HepG2 (cell line): ENCODE data around the gene ANKRD44. TPM values are rescaled to one million over a fixed set of nuclear protein-coding genes. Genes with fewer than 3 reads are reported as not detected.

Source experiments
- ATAC-seq: fragments of 200-7000 bp; cut with Tn5 transposase; 3 replicates; pipeline ENCODE4 v1.9.1; 2020; ENCODE audit warnings: mild to moderate bottlenecking, moderate library complexity
- BruUV-seq: library from RNA; stranded (reverse); fragments of 400-500 nt; replicated peaks from 2 replicates; lab custom pipeline; 2021; lab: Mats Ljungman, UMichigan
- CTCF ChIA-PET: fragments of 300-600 bp; formaldehyde crosslinking; extraction: SDS; loops from one replicate; lab custom pipeline; 2021; ENCODE audit warnings: low total read pairs, inconsistent platforms, low intra/inter-chr PET ratio; lab: Yijun Ruan, JAX
- POLR2A ChIA-PET: fragments of 350-600 bp; sonication (Branson Sonifier 250); formaldehyde crosslinking; loops from one replicate; lab custom pipeline; 2020; ENCODE audit warnings: antibody characterized with exemption, inconsistent platforms; lab: Yijun Ruan, JAX
- DNase-seq: peaks from one replicate; pipeline ENCODE4 v3.0.0-alpha.2; 2015; ENCODE audit warnings: low spot score
- FAIRE-seq: peaks from 3 replicates; lab custom pipeline; 2011; peaks lifted over from hg19 to GRCh38; lab: Jason Lieb, UNC
- H2AFZ ChIP-seq: one replicate; pipeline ENCODE4 v1.6.1; 2011; ENCODE audit warnings: low read length, inconsistent platforms
- H3K27ac ChIP-seq: fragments of 300-600 bp; 3 replicates; pipeline ENCODE4 v1.8.0; 2011; ENCODE audit warnings: mixed run types, mild to moderate bottlenecking, mixed read lengths, low read length, inconsistent platforms; ENCODE audit not compliant: insufficient read depth; ENCODE audit errors: extremely low read length
- H3K27me3 ChIP-seq, 2 experiments: fragments of 200-600 bp in 1 of 2; 2 replicates in 1 of 2; 3 replicates in 1 of 2; pipeline versions ENCODE4 v1.6.0 to v1.8.0; 2011; ENCODE audit warnings: low read length in 2 of 2, mild to moderate bottlenecking in 2 of 2, moderate library complexity in 2 of 2, inconsistent platforms in 1 of 2; ENCODE audit not compliant: insufficient read depth in 2 of 2, control insufficient read depth in 1 of 2
- H3K36me3 ChIP-seq, 2 experiments: fragments of 200-600 bp in 1 of 2; replicated peaks in 1 of 2; 2 replicates in 1 of 2; 3 replicates in 1 of 2; pipeline versions ENCODE4 v1.5.1 to v1.8.0; 2011; ENCODE audit warnings: low read length in 2 of 2, inconsistent platforms in 1 of 2; ENCODE audit not compliant: insufficient read depth in 2 of 2, control insufficient read depth in 1 of 2
- H3K4me1 ChIP-seq: 2 replicates; pipeline ENCODE4 v1.5.1; 2012; ENCODE audit warnings: low read length, inconsistent platforms; ENCODE audit not compliant: insufficient read depth
- H3K4me2 ChIP-seq: 2 replicates; pipeline ENCODE4 v1.6.0; 2011; ENCODE audit warnings: low read depth, low read length, inconsistent platforms
- H3K4me3 ChIP-seq, 3 experiments: fragments of 200-600 bp in 1 of 3; sonication (generic), shearing (Covaris generic) in 1 of 3; replicated peaks in 1 of 3; 2 replicates each; pipeline ENCODE4 v1.5.1; 2011 to 2016; ENCODE audit warnings: low read length in 3 of 3, inconsistent platforms in 2 of 3, low read depth in 2 of 3, mild to moderate bottlenecking in 2 of 3, control low read depth in 1 of 3, mixed read lengths in 1 of 3; ENCODE audit not compliant: insufficient read depth in 1 of 3
- H3K79me2 ChIP-seq: one replicate; pipeline ENCODE4 v1.6.1; 2011; ENCODE audit warnings: low read length, inconsistent platforms; ENCODE audit not compliant: insufficient read depth
- H3K9ac ChIP-seq: 2 replicates; pipeline ENCODE4 v1.6.0; 2011; ENCODE audit warnings: mild to moderate bottlenecking, low read depth, low read length, inconsistent platforms; ENCODE audit not compliant: insufficient read depth
- H3K9me3 ChIP-seq: 2 replicates; pipeline ENCODE4 v1.5.1; 2012; ENCODE audit warnings: mild to moderate bottlenecking, low read length
- H4K20me1 ChIP-seq: 2 replicates; pipeline ENCODE4 v1.6.0; 2011; ENCODE audit warnings: inconsistent platforms, mild to moderate bottlenecking, low read length, moderate library complexity; ENCODE audit not compliant: insufficient read depth
- ASH2L ChIP-seq: fragments of 300-600, 200-600 bp; sonication (generic); IDR thresholded peaks from 2 replicates; pipeline ENCODE4 v1.7.0; 2017; ENCODE audit warnings: low read depth, mild to moderate bottlenecking, moderate library complexity, mixed read lengths, low read length; ENCODE audit not compliant: insufficient read length
- BRD4 ChIP-seq: sonication (generic); formaldehyde crosslinking; IDR thresholded peaks from 2 replicates; pipeline ENCODE4 v1.4.0; 2020; ENCODE audit warnings: missing genetic modification reagents
- CC2D1A ChIP-seq: sonication (generic); formaldehyde crosslinking; IDR thresholded peaks from 2 replicates; pipeline ENCODE4 v1.8.1; 2023; ENCODE audit warnings: mild to moderate bottlenecking, missing genetic modification reagents
- GATA4 ChIP-seq: sonication (generic); IDR thresholded peaks from 2 replicates; pipeline ENCODE4 v1.6.1; 2016; ENCODE audit warnings: antibody characterized with exemption, low read depth, borderline replicate concordance
- HMG20B ChIP-seq: conservative IDR thresholded peaks from 2 replicates; pipeline ENCODE4 v1.6.1; 2016; ENCODE audit warnings: missing genetic modification reagents, missing compliant biosample characterization
- HOMEZ ChIP-seq: IDR thresholded peaks from 2 replicates; pipeline ENCODE4 v1.6.1; 2016; ENCODE audit warnings: low read depth
- HOXA5 ChIP-seq: sonication (generic); formaldehyde crosslinking; IDR thresholded peaks from 2 replicates; pipeline ENCODE4 v1.4.0; 2020; ENCODE audit warnings: missing genetic modification reagents
- NR2F2 ChIP-seq: IDR thresholded peaks from 2 replicates; pipeline ENCODE4 v1.6.1; 2012; ENCODE audit warnings: low read depth, inconsistent platforms, borderline replicate concordance
- SMYD3 ChIP-seq: sonication (generic); formaldehyde crosslinking; IDR thresholded peaks from 2 replicates; pipeline ENCODE4 v1.8.1; 2023; ENCODE audit warnings: mild to moderate bottlenecking, missing genetic modification reagents
- SOX13 ChIP-seq, 3 experiments: fragments of 450-650 bp in 1 of 3; sonication (generic) in 1 of 3; formaldehyde crosslinking in 1 of 3; IDR thresholded peaks in 2 of 3; conservative IDR thresholded peaks in 1 of 3; 2 replicates each; pipeline versions ENCODE4 v1.5.0 to v1.6.1; 2016 to 2020; ENCODE audit warnings: antibody characterized with exemption in 1 of 3, mild to moderate bottlenecking in 1 of 3, missing compliant biosample characterization in 1 of 3, missing genetic modification reagents in 1 of 3, moderate library complexity in 1 of 3
- SOX6 ChIP-seq, 2 experiments: fragments of 450-650 bp in 1 of 2; sonication (generic) in 1 of 2; formaldehyde crosslinking in 1 of 2; IDR thresholded peaks; 2 replicates each; pipeline versions ENCODE4 v1.4.0 to v1.6.1; 2017 to 2020; ENCODE audit warnings: antibody characterized with exemption in 1 of 2, mild to moderate bottlenecking in 1 of 2, missing genetic modification reagents in 1 of 2
- TAF15 ChIP-seq: fragments of 200-400 bp; formaldehyde crosslinking; IDR thresholded peaks from one replicate; pipeline ENCODE4 v1.6.1; 2018; ENCODE audit warnings: mild to moderate bottlenecking, low read depth, low read length; ENCODE audit not compliant: poor library complexity, severe bottlenecking
- TBX2 ChIP-seq: sonication (generic); formaldehyde crosslinking; IDR thresholded peaks from 2 replicates; pipeline ENCODE4 v1.5.0; 2020; ENCODE audit warnings: missing genetic modification reagents, mild to moderate bottlenecking, borderline replicate concordance
- TIGD3 ChIP-seq: sonication (generic); formaldehyde crosslinking; IDR thresholded peaks from 2 replicates; pipeline ENCODE4 v1.5.1; 2020; ENCODE audit warnings: mild to moderate bottlenecking, missing genetic modification reagents, borderline replicate concordance
- ZBTB21 ChIP-seq: sonication (generic); formaldehyde crosslinking; IDR thresholded peaks from 2 replicates; pipeline ENCODE4 v1.4.0; 2020; ENCODE audit warnings: missing genetic modification reagents
- ZNF30 ChIP-seq: sonication (generic); formaldehyde crosslinking; IDR thresholded peaks from 2 replicates; pipeline ENCODE4 v1.5.0; 2020; ENCODE audit warnings: mild to moderate bottlenecking, missing genetic modification reagents
- ZNF574 ChIP-seq: sonication (generic); formaldehyde crosslinking; IDR thresholded peaks from 2 replicates; pipeline ENCODE4 v1.4.0; 2020; ENCODE audit warnings: missing genetic modification reagents
- ZNF576 ChIP-seq: sonication (generic); formaldehyde crosslinking; IDR thresholded peaks from 2 replicates; pipeline ENCODE4 v1.4.0; 2020; ENCODE audit warnings: mild to moderate bottlenecking, missing genetic modification reagents
- WGBS: methylation state at CpG from one replicate; pipeline ENCODE4 v1.1.6; 2017; ENCODE audit warnings: low lambda C conversion rate; 5-methylcytosine and 5-hydroxymethylcytosine counted together
- in situ Hi-C: cut with HindIII; loops from 2 replicates; pipeline ENCODE4 v1.10.0; 2017; ENCODE audit warnings: low pct_unique_long_range_greater_than_20kb; ENCODE audit not compliant: extremely low pct_ligation_motif_present
- intact Hi-C: fragments of 100-400 bp; cut with micrococcal nuclease; formaldehyde crosslinking; loops from one replicate; pipeline ENCODE4 v1.10.0; 2022; ENCODE audit not compliant: unreplicated experiment
- polyA plus RNA-seq, 8 experiments: library from polyadenylated mRNA; depleted of rRNA in 3 of 8; stranded (reverse) in 7 of 8; unstranded in 1 of 8; fragments of >200 nt; fragmentation: Illumina TruSeq in 4 of 8; extraction: Trizol in 4 of 8; gene quantifications; 2 replicates each; pipeline versions ENCODE4 v1.2.1 to v1.2.3, GENCODE V29; 2011 to 2016; ENCODE audit warnings: low read depth in 4 of 8, missing spikeins in 1 of 8, mixed read lengths in 1 of 8; ENCODE audit not compliant: insufficient read depth in 1 of 8
- total RNA-seq, 5 experiments: library from RNA; depleted of rRNA; stranded (reverse); fragments of >200 nt; fragmentation: Illumina TruSeq; extraction: Trizol; gene quantifications; 2 replicates each; pipeline ENCODE4 v1.2.3, GENCODE V29; 2016; ENCODE audit warnings: low read depth in 1 of 5

Gene ANKRD44
- total and polyA plus RNA-seq, 2 of the 13 experiments (the other 11 are each of a cell fraction or from before 2014, with no cell fraction given) = 0.04 to 0.11 TPM

- ATAC-seq (no peak), DNase-seq (no peak), FAIRE-seq (no peak)
- POLR2A ChIA-PET = no interaction called here
- 0% methylated on average over 1 of the region's 2 CpGs for whole genome bisulfite sequencing
- intact Hi-C loops (no loop called here), in situ Hi-C loops (loop anchor here (10.0 kb wide), 1 partner anchor 578 kb away; no protein-coding TSS in a partner anchor)
- no peaks in the 10 kb centered on the region for H3K4me1 ChIP-seq
- no peaks in the 10 kb centered on the region for H4K20me1 ChIP-seq
- CTCF ChIA-PET = no interaction called here
- no peak overlapping the region for H3K9ac ChIP-seq
- H3K4me3 ChIP-seq = no peak overlapping the region
- H3K36me3 ChIP-seq = no peaks in the 10 kb centered on the region; a peak in 1 of 5 replicates
- BruUV-seq = no TSS peak
- TF ChIP-seq HMG20B (CRISPR knock-in tag) (no peak), ZNF576 (no peak), ZNF574 (CRISPR knock-in tag) (no peak), BRD4 (CRISPR knock-in tag) (no peak), SOX13 (IDR thresholded peaks at IDR 0.05) (no peak), SOX13 (CRISPR knock-in tag; conservative IDR thresholded peaks at IDR 0.05 in 1 of 2, IDR thresholded peaks at IDR 0.05 in 1 of 2) (no peak), SOX6 (IDR thresholded peaks at IDR 0.05) (no peak), SOX6 (CRISPR knock-in tag; IDR thresholded peaks at IDR 0.05) (no peak), TBX2 (CRISPR knock-in tag) (no peak), TAF15 (no peak), NR2F2 (no peak), TIGD3 (CRISPR knock-in tag) (no peak), ZBTB21 (CRISPR knock-in tag) (no peak), HOXA5 (no peak), SMYD3 (CRISPR knock-in tag) (no peak), CC2D1A (CRISPR knock-in tag) (no peak), HOMEZ (CRISPR knock-in tag) (no peak), ASH2L (no peak), GATA4 (no peak), ZNF30 (CRISPR knock-in tag) (no peak)
- no peaks in the 10 kb centered on the region for H3K9me3 ChIP-seq
- no peak overlapping the region for H2AFZ ChIP-seq
- H3K27me3 ChIP-seq = no peaks in the 10 kb centered on the region
- no peak overlapping the region for H3K4me2 ChIP-seq
- H3K27ac ChIP-seq = no peak overlapping the region
- H3K79me2 ChIP-seq = no peaks in the 10 kb centered on the region
Observed at GRCh38 chr2:197196541-197197180, 113.9 kb downstream of the ANKRD44 start.
